GM23338 (cell line): ENCODE measurements around the gene DNAJA1. TPM values are rescaled to one million over a fixed set of nuclear protein-coding genes. Genes with fewer than 3 reads are reported as not detected.
A peak's percentile ranks its signal among the peaks of the same experiment; 100 is the strongest.

Experiments
- ATAC-seq: fragments of 200-7000 bp; cut with Tn5 transposase; 3 replicates; pipeline ENCODE4 v1.9.1; 2020
- DNase-seq: peaks from one replicate; pipeline ENCODE4 v3.0.0-alpha.2; 2015; ENCODE audit warnings: low spot score
- H2AFZ ChIP-seq: fragments of 200-600 bp; sonication (generic); 2 replicates; pipeline ENCODE4 v1.8.0; 2016; ENCODE audit warnings: antibody characterized with exemption, mild to moderate bottlenecking, moderate library complexity
- H3F3A ChIP-seq: fragments of 200-600 bp; sonication (generic); replicated peaks from 2 replicates; pipeline ENCODE4 v1.8.0; 2017; ENCODE audit warnings: antibody characterized with exemption, mixed run types, low read depth
- H3K27ac ChIP-seq: fragments of 200-600 bp; sonication (generic); 2 replicates; pipeline ENCODE4 v1.6.1; 2016; ENCODE audit warnings: low read depth
- H3K27me3 ChIP-seq: fragments of 200-600 bp; sonication (generic); 2 replicates; pipeline ENCODE4 v1.8.0; 2016; ENCODE audit warnings: mild to moderate bottlenecking, mixed run types, moderate library complexity; ENCODE audit not compliant: insufficient read depth
- H3K36me3 ChIP-seq: fragments of 200-600 bp; sonication (generic); 2 replicates; pipeline ENCODE4 v1.8.0; 2016; ENCODE audit warnings: mild to moderate bottlenecking; ENCODE audit not compliant: insufficient read depth
- H3K4me1 ChIP-seq: fragments of 200-600 bp; sonication (generic); 2 replicates; pipeline ENCODE4 v1.8.0; 2016; ENCODE audit warnings: mild to moderate bottlenecking, moderate library complexity; ENCODE audit not compliant: insufficient read depth
- H3K4me2 ChIP-seq: fragments of 200-600 bp; sonication (generic); 2 replicates; pipeline ENCODE4 v1.7.1; 2017; ENCODE audit warnings: mixed run types
- H3K4me3 ChIP-seq: fragments of 200-600 bp; sonication (generic); 2 replicates; pipeline ENCODE4 v1.6.1; 2016; ENCODE audit warnings: mixed run types
- H3K79me2 ChIP-seq: fragments of 200-600 bp; sonication (generic); replicated peaks from 2 replicates; pipeline ENCODE4 v1.8.0; 2017; ENCODE audit warnings: mild to moderate bottlenecking; ENCODE audit not compliant: insufficient read depth
- H3K9me2 ChIP-seq: fragments of 200-600 bp; sonication (generic); 2 replicates; pipeline ENCODE4 v1.8.0; 2017; ENCODE audit not compliant: insufficient read depth
- H4K20me1 ChIP-seq: fragments of 200-600 bp; sonication (generic); replicated peaks from 2 replicates; pipeline ENCODE4 v1.8.0; 2017; ENCODE audit warnings: mild to moderate bottlenecking; ENCODE audit not compliant: insufficient read depth
- H3K27ac Mint-ChIP-seq: 2 replicates; pipeline ENCODE4 v1.8.0; 2020; ENCODE audit warnings: inconsistent platforms, mild to moderate bottlenecking, moderate library complexity, mixed read lengths
- H3K27me3 Mint-ChIP-seq: 3 replicates; pipeline ENCODE4 v1.8.0; 2022; ENCODE audit warnings: low read depth, mild to moderate bottlenecking, moderate library complexity, mixed read lengths, inconsistent platforms; ENCODE audit not compliant: insufficient read depth, poor library complexity
- H3K36me3 Mint-ChIP-seq: 3 replicates; pipeline ENCODE4 v1.8.0; 2021; ENCODE audit warnings: low read depth, mild to moderate bottlenecking, inconsistent platforms, moderate library complexity, mixed read lengths
- H3K4me1 Mint-ChIP-seq: 3 replicates; pipeline ENCODE4 v1.8.0; 2020; ENCODE audit warnings: mild to moderate bottlenecking, inconsistent platforms, mixed read lengths
- H3K4me3 Mint-ChIP-seq: 3 replicates; pipeline ENCODE4 v1.8.0; 2021; ENCODE audit warnings: moderate library complexity, mild to moderate bottlenecking, inconsistent platforms, mixed read lengths
- H3K9me3 Mint-ChIP-seq: 3 replicates; pipeline ENCODE4 v1.8.0; 2020; ENCODE audit warnings: moderate library complexity, mild to moderate bottlenecking, inconsistent platforms, mixed read lengths
- ETS1 ChIP-seq: IDR thresholded peaks from 2 replicates; pipeline ENCODE4 v1.6.1; 2016; ENCODE audit warnings: antibody characterized with exemption
- EZH2 ChIP-seq: fragments of 200-600 bp; sonication (generic); IDR thresholded peaks from one replicate; pipeline ENCODE4 v1.8.0; 2017; ENCODE audit warnings: antibody characterized with exemption, mild to moderate bottlenecking, low read depth; ENCODE audit not compliant: unreplicated experiment
- POLR2AphosphoS5 ChIP-seq: IDR thresholded peaks from 2 replicates; pipeline ENCODE4 v1.6.1; 2016; ENCODE audit warnings: antibody characterized with exemption, low read depth
- REST ChIP-seq: IDR thresholded peaks from one replicate; pipeline ENCODE4 v1.6.1; 2018; ENCODE audit warnings: antibody characterized with exemption; ENCODE audit not compliant: unreplicated experiment
- ZNF462 ChIP-seq: fragments of 250-450 bp; sonication (Bioruptor Pico); IDR thresholded peaks from 2 replicates; pipeline ENCODE4 v1.5.0; 2020; ENCODE audit warnings: mild to moderate bottlenecking, moderate library complexity
- polyA plus RNA-seq: library from polyadenylated mRNA; unstranded; fragments of >200 nt; fragmentation: Nextera tagmentation; extraction: Ambion mirVana; gene quantifications from 2 replicates; pipeline ENCODE4 v1.2.1, GENCODE V29; 2016
- total RNA-seq: library from RNA; depleted of rRNA; stranded (reverse); fragments of >200 nt; shearing (Covaris generic); gene quantifications from 2 replicates; pipeline ENCODE4 v1.2.3, GENCODE V29; 2014

DNAJA1 gene
- total and polyA plus RNA-seq, 2 experiments from 2014 or later: 95.4 to 115 TPM

- Histone ChIP-seq H3F3A (no peaks in the 10 kb centered on the region; the same call in none of the 2 replicates), H3K36me3 (peaks cover 12% of the 10 kb centered on the region; the same call in 1 of the 2 replicates), H4K20me1 (peaks cover 22% of the 10 kb centered on the region), H3K27ac (peak overlapping the region; percentile 24; the same call in 1 of the 2 replicates), H3K9me2 (no peaks in the 10 kb centered on the region), H3K4me1 (peaks cover 42% of the 10 kb centered on the region), H3K27me3 (no peaks in the 10 kb centered on the region), H3K4me3 (no peak overlapping the region), H3K4me2 (no peak overlapping the region), H2AFZ (no peak overlapping the region), H3K79me2 (peaks cover 80% of the 10 kb centered on the region)
- DNase-seq: no peak
- Mint-ChIP-seq H3K9me3 (no peaks in the 10 kb centered on the region), H3K4me3 (no peak overlapping the region), H3K4me1 (peaks cover 32% of the 10 kb centered on the region), H3K27me3 (peaks cover 8% of the 10 kb centered on the region), H3K36me3 (peaks cover 47% of the 10 kb centered on the region), H3K27ac (0 out of 2 replicates have a peak overlapping the region, but pooled peaks have one; percentile 27)
- no peak for TF ChIP-seq ETS1
- no peak for ATAC-seq
Measured at GRCh38 chr9:33022303-33022702, 2.8 kb upstream of the DNAJA1 start.

GRCh38 chr9:33022755-33023154 lies 2.3 kb upstream of the DNAJA1 start:
- Histone ChIP-seq H3K79me2 (peaks cover 85% of the 10 kb centered on the region), H2AFZ (no peak overlapping the region), H3F3A (no peaks in the 10 kb centered on the region; the same call in none of the 2 replicates), H3K4me1 (peaks cover 42% of the 10 kb centered on the region), H3K4me2 (no peak overlapping the region), H3K4me3 (no peak overlapping the region), H3K27me3 (no peaks in the 10 kb centered on the region), H3K36me3 (peaks cover 12% of the 10 kb centered on the region; the same call in 1 of the 2 replicates), H3K9me2 (no peaks in the 10 kb centered on the region), H4K20me1 (peaks cover 25% of the 10 kb centered on the region), H3K27ac (no peak overlapping the region)
- H3K9me3 Mint-ChIP-seq: no peaks in the 10 kb centered on the region
- TF ChIP-seq EZH2 (no peak), POLR2AphosphoS5 (no peak), REST (no peak), ZNF462 (CRISPR knock-in tag) (no peak)
- DNase-seq (no peak), ATAC-seq (no peak)
- H3K27me3 Mint-ChIP-seq: peaks cover 8% of the 10 kb centered on the region
- peaks cover 32% of the 10 kb centered on the region for H3K4me1 Mint-ChIP-seq
- no peak overlapping the region for H3K4me3 Mint-ChIP-seq
- no peak overlapping the region; the same call in 1 of the 2 replicates for H3K27ac Mint-ChIP-seq
- H3K36me3 Mint-ChIP-seq: peaks cover 51% of the 10 kb centered on the region
